Measurements from ENCODE around the gene NSUN6.

Gene NSUN6

GRCh38 chr10:18665815-18666558 is 14.6 kb upstream of the NSUN6 start:
- H2AFZ ChIP-seq (ENCODE audit: insufficient read depth, low read length, poor library complexity) = no peak overlapping the region
- H3K79me2 ChIP-seq (ENCODE audit: control insufficient read depth, insufficient read depth, low read length, poor library complexity) = peaks cover 8% of the 10 kb centered on the region
- H4K8ac ChIP-seq (ENCODE audit: low read depth, low read length) = no peak overlapping the region
- no peaks in the 10 kb centered on the region for H3K9me3 ChIP-seq (ENCODE audit: insufficient read depth, low read depth, low read length)
- no peaks in the 10 kb centered on the region for H3K79me1 ChIP-seq (ENCODE audit: low read length)
- no peak overlapping the region for H2AK5ac ChIP-seq (ENCODE audit: low read length)
- no peaks in the 10 kb centered on the region for H3K27me3 ChIP-seq (ENCODE audit: insufficient read depth, low read length)
- no peak overlapping the region for H3K4ac ChIP-seq (ENCODE audit: low read depth, low read length)
- DNase-seq = peak in 1 of 2 donors; percentile 46
- no peak overlapping the region for H2BK12ac ChIP-seq (ENCODE audit: low read length)
- no peak overlapping the region for H3K18ac ChIP-seq (ENCODE audit: low read length)
- no peak overlapping the region for H3K9ac ChIP-seq (ENCODE audit: low read length)
- no CpG with 5 or more reads among the region's 3 CpGs for WGBS (ENCODE audit: extremely low coverage, insufficient coverage, insufficient read length)
- no peak overlapping the region for H3K27ac ChIP-seq (ENCODE audit: low read depth, low read length)
- no peak overlapping the region for H3K4me2 ChIP-seq (ENCODE audit: low read length)
- H3K14ac ChIP-seq (ENCODE audit: low read length) = no peak overlapping the region
- H3K4me1 ChIP-seq (ENCODE audit: control insufficient read depth in 1 of 2, insufficient read depth in 2 of 2, low read length in 2 of 2) = peaks cover 3 to 5% of the 10 kb centered on the region in 2 experiments
- no peak overlapping the region for H2BK5ac ChIP-seq (ENCODE audit: low read depth, low read length, poor library complexity)
- H4K12ac ChIP-seq (ENCODE audit: low read depth, low read length) = no peak overlapping the region
- H2BK120ac ChIP-seq (ENCODE audit: insufficient read depth, low read length, poor library complexity) = no peak overlapping the region
- H3K23ac ChIP-seq (ENCODE audit: low read length) = no peak overlapping the region
- peaks cover 9 to 13% of the 10 kb centered on the region in 2 experiments for H3K36me3 ChIP-seq (ENCODE audit: control insufficient read depth in 1 of 2, insufficient read depth in 2 of 2, low read length in 2 of 2)
- no peak overlapping the region for H4K91ac ChIP-seq (ENCODE audit: low read depth, low read length)
- no peak overlapping the region for H3K4me3 ChIP-seq (ENCODE audit: low read depth, low read length)

GRCh38 chr10:18664841-18665478 is 13.6 kb upstream of the NSUN6 start:
- Histone ChIP-seq H3K27ac (ENCODE audit: low read depth, low read length) (no peak overlapping the region), H3K4ac (ENCODE audit: low read depth, low read length) (peak overlapping the region; percentile 29), H3K9ac (ENCODE audit: low read length) (no peak overlapping the region), H2AFZ (ENCODE audit: insufficient read depth, low read length, poor library complexity) (no peak overlapping the region), H3K27me3 (ENCODE audit: insufficient read depth, low read length) (no peaks in the 10 kb centered on the region), H3K23ac (ENCODE audit: low read length) (no peak overlapping the region), H3K36me3 (ENCODE audit: control insufficient read depth in 1 of 2, insufficient read depth in 2 of 2, low read length in 2 of 2) (peaks cover 8 to 13% of the 10 kb centered on the region in 2 experiments), H3K4me1 (ENCODE audit: control insufficient read depth in 1 of 2, insufficient read depth in 2 of 2, low read length in 2 of 2) (peaks cover 6 to 8% of the 10 kb centered on the region in 2 experiments), H3K9me3 (ENCODE audit: insufficient read depth, low read depth, low read length) (no peaks in the 10 kb centered on the region), H2BK120ac (ENCODE audit: insufficient read depth, low read length, poor library complexity) (no peak overlapping the region), H3K4me2 (ENCODE audit: low read length) (no peak overlapping the region), H3K18ac (ENCODE audit: low read length) (no peak overlapping the region), H4K8ac (ENCODE audit: low read depth, low read length) (no peak overlapping the region), H2BK12ac (ENCODE audit: low read length) (no peak overlapping the region), H2AK5ac (ENCODE audit: low read length) (no peak overlapping the region), H2BK5ac (ENCODE audit: low read depth, low read length, poor library complexity) (no peak overlapping the region), H3K79me2 (ENCODE audit: control insufficient read depth, insufficient read depth, low read length, poor library complexity) (peaks cover 11% of the 10 kb centered on the region), H3K79me1 (ENCODE audit: low read length) (peaks cover under 1% of the 10 kb centered on the region), H3K14ac (ENCODE audit: low read length) (no peak overlapping the region), H4K12ac (ENCODE audit: low read depth, low read length) (no peak overlapping the region), H3K4me3 (ENCODE audit: low read depth, low read length) (no peak overlapping the region), H4K91ac (ENCODE audit: low read depth, low read length) (no peak overlapping the region)
- DNase-seq = peak in 1 of 2 donors; percentile 8
- WGBS (ENCODE audit: extremely low coverage, insufficient coverage, insufficient read length) = no CpG with 5 or more reads among the region's 2 CpGs

GRCh38 chr10:18660816-18661431 is 9.5 kb upstream of the NSUN6 start:
- WGBS (ENCODE audit: extremely low coverage, insufficient coverage, insufficient read length) = no CpG with 5 or more reads among the region's 19 CpGs
- Histone ChIP-seq H3K4me2 (ENCODE audit: low read length) (peak overlapping the region; percentile 21), H4K12ac (ENCODE audit: low read depth, low read length) (no peak overlapping the region), H2BK120ac (ENCODE audit: insufficient read depth, low read length, poor library complexity) (no peak overlapping the region), H3K36me3 (ENCODE audit: control insufficient read depth in 1 of 2, insufficient read depth in 2 of 2, low read length in 2 of 2) (peaks cover 3% of the 10 kb centered on the region in 2 experiments), H3K27ac (ENCODE audit: low read depth, low read length) (no peak overlapping the region), H2AK5ac (ENCODE audit: low read length) (no peak overlapping the region), H3K79me1 (ENCODE audit: low read length) (peaks cover 13% of the 10 kb centered on the region), H3K79me2 (ENCODE audit: control insufficient read depth, insufficient read depth, low read length, poor library complexity) (peaks cover 19% of the 10 kb centered on the region), H3K9me3 (ENCODE audit: insufficient read depth, low read depth, low read length) (no peaks in the 10 kb centered on the region), H3K23ac (ENCODE audit: low read length) (no peak overlapping the region), H2BK12ac (ENCODE audit: low read length) (no peak overlapping the region), H3K14ac (ENCODE audit: low read length) (no peak overlapping the region), H3K4ac (ENCODE audit: low read depth, low read length) (peak overlapping the region; percentile 95), H2BK5ac (ENCODE audit: low read depth, low read length, poor library complexity) (no peak overlapping the region), H4K91ac (ENCODE audit: low read depth, low read length) (no peak overlapping the region), H3K27me3 (ENCODE audit: insufficient read depth, low read length) (no peaks in the 10 kb centered on the region), H3K18ac (ENCODE audit: low read length) (no peak overlapping the region), H3K4me1 (ENCODE audit: control insufficient read depth in 1 of 2, insufficient read depth in 2 of 2, low read length in 2 of 2) (peaks cover 9 to 10% of the 10 kb centered on the region in 2 experiments), H2AFZ (ENCODE audit: insufficient read depth, low read length, poor library complexity) (no peak overlapping the region), H3K4me3 (ENCODE audit: low read depth, low read length) (no peak overlapping the region), H3K9ac (ENCODE audit: low read length) (no peak overlapping the region), H4K8ac (ENCODE audit: low read depth, low read length) (no peak overlapping the region)
- no peak for DNase-seq

GRCh38 chr10:18659819-18660535 is 8.6 kb upstream of the NSUN6 start:
- Histone ChIP-seq H3K9me3 (ENCODE audit: insufficient read depth, low read depth, low read length) (no peaks in the 10 kb centered on the region), H3K27me3 (ENCODE audit: insufficient read depth, low read length) (no peaks in the 10 kb centered on the region), H2AFZ (ENCODE audit: insufficient read depth, low read length, poor library complexity) (peak overlapping the region; percentile 95), H3K14ac (ENCODE audit: low read length) (peak overlapping the region; percentile 98), H4K12ac (ENCODE audit: low read depth, low read length) (peak overlapping the region; percentile 92), H2BK5ac (ENCODE audit: low read depth, low read length, poor library complexity) (peak overlapping the region; percentile 87), H4K91ac (ENCODE audit: low read depth, low read length) (peak overlapping the region; percentile 98), H3K4ac (ENCODE audit: low read depth, low read length) (peak overlapping the region; percentile 97), H3K79me1 (ENCODE audit: low read length) (peaks cover 13% of the 10 kb centered on the region), H3K4me1 (ENCODE audit: control insufficient read depth in 1 of 2, insufficient read depth in 2 of 2, low read length in 2 of 2) (peaks cover 9 to 10% of the 10 kb centered on the region in 2 experiments), H3K18ac (ENCODE audit: low read length) (peak overlapping the region; percentile 98), H3K4me3 (ENCODE audit: low read depth, low read length) (peak overlapping the region; percentile 96), H3K79me2 (ENCODE audit: control insufficient read depth, insufficient read depth, low read length, poor library complexity) (peaks cover 19% of the 10 kb centered on the region), H3K23ac (ENCODE audit: low read length) (no peak overlapping the region), H2BK120ac (ENCODE audit: insufficient read depth, low read length, poor library complexity) (peak overlapping the region; percentile 86), H4K8ac (ENCODE audit: low read depth, low read length) (peak overlapping the region; percentile 95), H3K36me3 (ENCODE audit: control insufficient read depth in 1 of 2, insufficient read depth in 2 of 2, low read length in 2 of 2) (peaks cover 3% of the 10 kb centered on the region in 2 experiments), H2AK5ac (ENCODE audit: low read length) (peak overlapping the region; percentile 99), H2BK12ac (ENCODE audit: low read length) (peak overlapping the region; percentile 41), H3K4me2 (ENCODE audit: low read length) (peak overlapping the region; percentile 65), H3K27ac (ENCODE audit: low read depth, low read length) (peak overlapping the region; percentile 82), H3K9ac (ENCODE audit: low read length) (peak overlapping the region; percentile 90)
- DNase-seq = peak; percentile 63 to 85
- WGBS (ENCODE audit: extremely low coverage, insufficient coverage, insufficient read length) = no CpG with 5 or more reads among the region's 23 CpGs
